H1 (cell line): ENCODE results near the gene NANP.

ENCODE experiments used
- EGR1 ChIP-seq: IDR thresholded peaks from 2 replicates; pipeline ENCODE4 v1.6.1; 2011; ENCODE audit warnings: low read depth, low read length, borderline replicate concordance
- KDM4A ChIP-seq: IDR thresholded peaks from one replicate; pipeline ENCODE4 v1.7.1; 2012; ENCODE audit warnings: low read depth, mild to moderate bottlenecking, moderate library complexity, low read length, inconsistent platforms; ENCODE audit not compliant: severe bottlenecking
- POLR2A ChIP-seq, 2 experiments: IDR thresholded peaks; 1 replicate in 1 of 2; 2 replicates in 1 of 2; pipeline ENCODE4 v1.6.1; 2011; ENCODE audit warnings: low read depth in 2 of 2, low read length in 2 of 2, mild to moderate bottlenecking in 2 of 2; ENCODE audit errors: control extremely low read depth in 1 of 2
- SIN3A ChIP-seq, 2 experiments: IDR thresholded peaks in 1 of 2; conservative IDR thresholded peaks in 1 of 2; 2 replicates each; pipeline ENCODE4 v1.6.1; 2011 to 2012; ENCODE audit warnings: low read length in 2 of 2, improper control_type of control experiment in 1 of 2, low read depth in 1 of 2, mild to moderate bottlenecking in 1 of 2
- TF ChIP-seq, protein P1 (sequence below), 3 experiments: IDR thresholded peaks; 1 replicate in 2 of 3; 2 replicates in 1 of 3; pipeline versions ENCODE4 v1.5.1 to v1.6.1; 2011; ENCODE audit warnings: low read length in 3 of 3, mild to moderate bottlenecking in 3 of 3, inconsistent platforms in 2 of 3, low read depth in 1 of 3, moderate library complexity in 1 of 3; ENCODE audit not compliant: insufficient read depth in 1 of 3; ENCODE audit errors: control extremely low read depth in 1 of 3

DNA sequence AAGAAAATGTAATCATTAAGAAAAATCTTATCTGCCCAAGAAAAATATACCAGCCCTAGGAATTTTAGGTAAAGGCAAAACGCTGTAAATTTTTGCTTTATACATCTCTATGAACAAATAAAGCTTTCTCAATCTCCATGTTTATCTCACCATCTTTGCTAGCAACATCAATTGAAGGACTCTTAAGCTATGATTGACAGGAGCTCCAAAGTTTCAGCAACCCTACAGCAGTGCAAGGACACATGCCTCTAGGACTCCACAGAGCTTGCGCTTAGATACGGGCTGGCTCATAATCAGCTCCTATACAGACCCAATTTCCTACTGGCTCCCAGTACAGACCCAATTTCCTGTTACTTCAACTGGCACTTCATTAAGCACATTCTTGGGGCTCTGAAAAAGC is 4.3 kb downstream of the NANP start:
- no peak for TF ChIP-seq POLR2A (IDR thresholded peaks at IDR 0.05; ENCODE audit: control extremely low read depth in 1 of 2, low read depth in 2 of 2, low read length in 2 of 2)
- TF ChIP-seq, protein P1, sequence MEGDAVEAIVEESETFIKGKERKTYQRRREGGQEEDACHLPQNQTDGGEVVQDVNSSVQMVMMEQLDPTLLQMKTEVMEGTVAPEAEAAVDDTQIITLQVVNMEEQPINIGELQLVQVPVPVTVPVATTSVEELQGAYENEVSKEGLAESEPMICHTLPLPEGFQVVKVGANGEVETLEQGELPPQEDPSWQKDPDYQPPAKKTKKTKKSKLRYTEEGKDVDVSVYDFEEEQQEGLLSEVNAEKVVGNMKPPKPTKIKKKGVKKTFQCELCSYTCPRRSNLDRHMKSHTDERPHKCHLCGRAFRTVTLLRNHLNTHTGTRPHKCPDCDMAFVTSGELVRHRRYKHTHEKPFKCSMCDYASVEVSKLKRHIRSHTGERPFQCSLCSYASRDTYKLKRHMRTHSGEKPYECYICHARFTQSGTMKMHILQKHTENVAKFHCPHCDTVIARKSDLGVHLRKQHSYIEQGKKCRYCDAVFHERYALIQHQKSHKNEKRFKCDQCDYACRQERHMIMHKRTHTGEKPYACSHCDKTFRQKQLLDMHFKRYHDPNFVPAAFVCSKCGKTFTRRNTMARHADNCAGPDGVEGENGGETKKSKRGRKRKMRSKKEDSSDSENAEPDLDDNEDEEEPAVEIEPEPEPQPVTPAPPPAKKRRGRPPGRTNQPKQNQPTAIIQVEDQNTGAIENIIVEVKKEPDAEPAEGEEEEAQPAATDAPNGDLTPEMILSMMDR (IDR thresholded peaks at IDR 0.05; ENCODE audit: control extremely low read depth in 1 of 3, insufficient read depth in 1 of 3, low read depth in 1 of 3, low read length in 3 of 3), result no peak
- no peak for TF ChIP-seq KDM4A
- TF ChIP-seq EGR1, result no peak
- TF ChIP-seq SIN3A (conservative IDR thresholded peaks at IDR 0.05 in 1 of 2, IDR thresholded peaks at IDR 0.05 in 1 of 2; ENCODE audit: low read depth in 1 of 2, low read length in 2 of 2), result no peak
